Small intestine (tissue), 7 donors: Measurements from ENCODE around the gene WNT3A. TPM values are rescaled to one million over a fixed set of nuclear protein-coding genes. Genes with fewer than 3 reads are reported as not detected.
A peak's percentile ranks its signal among the peaks of the same experiment; 100 is the strongest.

Experiments used
- DNase-seq, 2 donors: peaks; one replicate each; pipeline versions ENCODE4 v3.0.0 to v3.0.0-alpha.2; 2013
- FAIRE-seq: peaks from 2 replicates; lab custom pipeline; 2012; peaks lifted over from hg19 to GRCh38; lab: Jason Lieb, UNC
- H3K27ac ChIP-seq, 3 donors: one replicate each; pipeline ENCODE4 v1.5.1; 2013; ENCODE audit warnings: low read length in 2 of 3, mild to moderate bottlenecking in 2 of 3, control low read depth in 1 of 3, inconsistent platforms in 1 of 3, low read depth in 1 of 3, moderate library complexity in 1 of 3
- H3K27me3 ChIP-seq, 3 donors: one replicate each; pipeline ENCODE4 v1.6.1; 2013; ENCODE audit warnings: low read length in 3 of 3, inconsistent platforms in 1 of 3; ENCODE audit not compliant: control insufficient read depth in 3 of 3, insufficient read depth in 3 of 3
- H3K36me3 ChIP-seq, 3 donors: one replicate each; pipeline ENCODE4 v1.6.1; 2013; ENCODE audit warnings: low read length in 3 of 3, inconsistent platforms in 1 of 3, low read depth in 1 of 3, mild to moderate bottlenecking in 1 of 3, moderate library complexity in 1 of 3; ENCODE audit not compliant: control insufficient read depth in 3 of 3, insufficient read depth in 2 of 3
- H3K4me1 ChIP-seq, 3 donors: one replicate each; pipeline ENCODE4 v1.6.1; 2013; ENCODE audit warnings: low read length in 2 of 3, inconsistent platforms in 1 of 3, low read depth in 1 of 3, mild to moderate bottlenecking in 1 of 3, moderate library complexity in 1 of 3; ENCODE audit not compliant: control insufficient read depth in 3 of 3, insufficient read depth in 2 of 3
- H3K4me3 ChIP-seq, 3 donors: one replicate each; pipeline ENCODE4 v1.5.1; 2013; ENCODE audit warnings: low read length in 3 of 3, control low read depth in 1 of 3, inconsistent platforms in 1 of 3, low read depth in 1 of 3, mild to moderate bottlenecking in 1 of 3, moderate library complexity in 1 of 3
- H3K9me3 ChIP-seq, 2 donors: one replicate each; pipeline ENCODE4 v1.6.1; 2013; ENCODE audit warnings: low read depth in 1 of 2, low read length in 1 of 2; ENCODE audit not compliant: control insufficient read depth in 2 of 2, insufficient read depth in 1 of 2
- WGBS, 3 donors: extraction: QIAGEN DNeasy Blood & Tissue Kit; methylation state at CpG; one replicate each; pipeline ENCODE4 v1.1.7; 2013; 5-methylcytosine and 5-hydroxymethylcytosine counted together
- polyA plus RNA-seq, 4 donors: library from polyadenylated mRNA; stranded (reverse) in 3 of 4; unstranded in 1 of 4; fragments of 200-250 nt in 3 of 4; fragments of 120-200 nt in 1 of 4; gene quantifications; one replicate each; pipeline versions ENCODE4 v1.2.1 to v1.2.3, GENCODE V29; 2013
- donor health status: healthy with polysubstance abuse.
- donor health status: control.
- donor health status: control.
- donor health status: Bipolar disorder and iron deficiency.
- donor health status: healthy.

Gene WNT3A
- polyA plus RNA-seq, 4 donors, result 0.01 TPM; not detected in 3

DNA sequence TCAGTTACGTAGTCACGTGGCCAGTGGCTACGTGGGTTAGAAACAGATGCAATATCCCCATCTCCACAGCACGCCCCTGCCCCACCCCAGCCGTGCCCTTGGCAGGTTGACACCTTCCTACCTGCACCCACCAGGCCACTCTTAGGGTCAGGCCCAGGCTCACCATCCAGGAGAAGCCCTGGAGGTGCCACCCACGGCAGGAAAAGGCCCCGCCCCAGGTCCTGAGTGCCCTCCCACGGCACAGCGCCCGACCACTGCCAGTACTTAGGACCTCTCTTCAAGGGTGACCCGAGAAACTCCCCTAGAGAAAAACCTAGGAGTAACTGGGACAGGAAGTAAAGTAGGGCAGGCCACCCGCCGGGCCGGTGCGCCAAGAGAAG, 94.8 kb downstream of the WNT3A start:
- Histone ChIP-seq H3K4me1 (peaks cover 0 to 13% (median 0%) of the 10 kb centered on the region in 3 donors), H3K9me3 (no peaks in the 10 kb centered on the region), H3K27me3 (no peaks in the 10 kb centered on the region), H3K27ac (peak overlapping the region in 1 of 3 donors; percentile 20), H3K4me3 (peak overlapping the region; percentile 79 to 86 (median 85)), H3K36me3 (peaks cover 0 to 68% (median 11%) of the 10 kb centered on the region in 3 donors)
- 6 to 37% (median 17%) methylated on average over 13 to 15 of the region's 15 CpGs for WGBS, 3 donors
- DNase-seq (no peak), FAIRE-seq (no peak)

DNA sequence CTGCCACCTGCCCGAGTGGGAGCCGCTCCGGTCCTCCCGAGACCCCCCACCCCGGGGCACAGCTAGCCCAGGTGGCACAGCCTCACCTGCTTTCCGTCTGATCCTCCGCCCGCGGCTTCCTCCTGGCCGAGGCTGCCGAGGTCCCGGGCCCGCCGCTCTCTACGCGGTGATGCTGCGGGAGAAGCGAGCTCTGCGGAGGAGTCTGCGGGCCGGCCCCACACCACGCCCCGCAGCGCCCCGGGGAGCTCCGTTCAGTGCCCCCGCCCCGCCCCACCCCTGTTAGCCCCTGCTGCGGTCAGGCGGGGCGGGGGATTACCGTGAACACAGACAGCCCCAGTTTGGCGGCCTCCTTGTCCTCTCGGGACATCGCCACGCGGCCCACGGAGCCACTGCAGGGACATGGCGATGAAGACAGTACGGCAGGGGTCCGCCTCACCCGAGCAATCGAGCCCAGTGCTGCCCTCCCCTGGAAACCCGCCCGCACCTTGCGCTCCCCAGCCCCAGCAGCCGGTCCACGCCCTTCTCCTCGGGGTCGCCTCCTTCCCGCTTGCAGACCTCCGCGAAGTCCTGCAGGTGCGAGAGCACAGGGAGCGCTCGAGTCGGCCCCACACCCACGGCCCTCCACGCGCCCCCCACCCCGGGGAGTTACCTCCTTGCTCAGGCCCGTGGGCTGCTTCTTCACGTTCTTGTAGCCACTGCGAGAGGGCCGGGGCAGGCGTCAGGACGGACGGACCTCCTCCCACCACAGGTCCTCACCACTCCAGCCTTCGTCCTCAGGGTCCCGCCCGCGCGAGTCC, 95.4 kb downstream of the WNT3A start:
- peak; percentile 54 to 75 for DNase-seq
- H3K36me3 ChIP-seq, result peaks cover 0 to 68% (median 11%) of the 10 kb centered on the region in 3 donors

DNA sequence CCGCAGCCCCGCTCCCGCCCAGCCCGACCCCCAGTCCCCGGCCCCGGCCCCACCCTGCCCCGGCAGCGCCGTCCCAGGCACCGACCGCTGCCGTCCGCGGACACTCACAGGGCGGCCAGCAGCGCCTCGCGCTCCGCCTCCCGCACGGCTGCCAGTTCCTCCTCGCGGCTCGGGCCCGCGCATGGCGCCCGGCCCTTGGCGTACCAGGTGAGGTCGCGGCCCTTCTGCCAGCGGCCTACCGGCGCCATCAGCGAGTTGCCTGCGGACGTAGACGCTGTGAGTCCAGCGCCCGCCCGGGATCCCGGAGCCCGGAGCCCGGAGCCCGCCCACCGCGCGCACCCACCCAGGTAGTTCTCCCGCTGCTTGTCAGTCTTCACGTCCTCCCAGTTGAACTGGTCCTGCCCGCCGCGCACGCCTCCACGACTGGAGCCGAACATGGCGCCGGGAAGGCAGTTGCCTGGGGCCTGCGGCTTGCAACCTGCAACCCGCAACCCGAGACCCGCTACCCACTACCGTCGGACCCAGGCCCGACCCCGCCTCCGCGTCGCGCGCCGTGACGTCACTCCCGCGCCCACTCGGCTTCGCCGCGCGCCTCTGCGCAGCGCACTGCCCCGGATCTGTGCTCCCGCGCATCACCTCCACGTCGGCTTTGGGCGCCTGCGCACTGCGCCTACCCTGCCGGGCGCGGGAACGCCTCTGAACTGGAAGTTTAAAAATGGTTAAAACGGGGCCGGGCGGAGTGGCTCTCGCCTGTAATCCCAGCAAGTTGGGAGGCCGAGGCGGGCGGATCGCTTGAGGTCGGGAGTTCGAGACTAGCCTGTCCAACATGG, 96.2 kb downstream of the WNT3A start, which contains the start of gene C1orf35:
Gene C1orf35 (minus strand): TSS at position 535 of the 830 bp plus-strand sequence. CDS start 98 bp downstream, at position 437.
- DNase-seq, result peak; percentile 92 to 96
- no peak for FAIRE-seq
- peaks cover 0 to 16% (median 2%) of the 10 kb centered on the region in 3 donors for H3K4me1 ChIP-seq
- WGBS, 3 donors, result 0 to 1% (median 0%) methylated on average over 60 to 104 of the region's 104 CpGs
- H3K27me3 ChIP-seq, result no peaks in the 10 kb centered on the region
- H3K9me3 ChIP-seq, result no peaks in the 10 kb centered on the region
- peaks cover 0 to 68% (median 10%) of the 10 kb centered on the region in 3 donors for H3K36me3 ChIP-seq
- H3K27ac ChIP-seq, result peak within 1 kb of the TSS; percentile 91 to 97 (median 94)
- H3K4me3 ChIP-seq, result peak within 1 kb of the TSS; percentile 79 to 86 (median 85)

More for the DNA sequence above, 95.4 kb downstream of the WNT3A start:
- H3K27ac ChIP-seq, result peak overlapping the region; percentile 66 to 97 (median 91)
- 1 to 5% (median 2%) methylated on average over 47 to 73 of the region's 73 CpGs for WGBS, 3 donors
- H3K4me1 ChIP-seq, result peaks cover 0 to 13% (median 0%) of the 10 kb centered on the region in 3 donors
- no peaks in the 10 kb centered on the region for H3K27me3 ChIP-seq
- peak overlapping the region; percentile 79 to 86 (median 85) for H3K4me3 ChIP-seq
- H3K9me3 ChIP-seq, result no peaks in the 10 kb centered on the region
- FAIRE-seq, result no peak

DNA sequence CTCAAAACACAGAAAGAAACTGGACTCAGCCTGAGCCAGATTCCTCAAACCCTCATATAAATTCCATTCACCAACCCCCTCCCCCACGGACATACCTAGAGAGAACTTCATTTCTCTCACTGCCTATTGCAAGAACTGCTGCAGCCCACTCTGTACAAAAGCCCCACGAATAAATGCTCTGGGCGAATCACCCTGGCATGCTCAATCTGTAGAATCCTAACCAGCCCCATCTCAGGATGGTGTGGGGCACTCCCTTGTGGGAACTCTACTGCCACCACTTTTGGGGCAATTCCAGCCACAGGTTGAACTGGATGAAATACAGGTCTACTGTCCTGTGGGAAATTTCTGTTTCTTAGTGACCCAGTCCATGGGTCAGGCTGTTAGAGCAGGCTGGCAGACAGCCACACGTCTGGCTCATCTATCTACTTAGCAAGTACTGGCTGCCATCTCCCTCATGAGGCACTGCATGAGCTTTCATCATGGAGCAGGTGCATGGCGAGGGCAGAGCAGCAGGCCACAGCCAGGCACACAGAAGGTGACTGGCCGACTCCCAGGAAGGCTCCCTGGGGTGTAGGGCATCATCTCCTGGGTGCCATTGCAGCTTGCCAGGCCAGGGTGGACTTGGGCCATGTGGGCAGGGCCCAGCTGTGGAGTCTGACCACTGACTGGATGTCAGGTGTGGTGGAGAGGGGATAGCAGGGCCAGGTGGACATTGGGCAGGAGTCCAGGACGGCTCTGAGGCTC, 97.9 kb downstream of the WNT3A start:
- WGBS, 3 donors, result 62 to 68% (median 66%) methylated on average over 7 of the region's 7 CpGs

DNA sequence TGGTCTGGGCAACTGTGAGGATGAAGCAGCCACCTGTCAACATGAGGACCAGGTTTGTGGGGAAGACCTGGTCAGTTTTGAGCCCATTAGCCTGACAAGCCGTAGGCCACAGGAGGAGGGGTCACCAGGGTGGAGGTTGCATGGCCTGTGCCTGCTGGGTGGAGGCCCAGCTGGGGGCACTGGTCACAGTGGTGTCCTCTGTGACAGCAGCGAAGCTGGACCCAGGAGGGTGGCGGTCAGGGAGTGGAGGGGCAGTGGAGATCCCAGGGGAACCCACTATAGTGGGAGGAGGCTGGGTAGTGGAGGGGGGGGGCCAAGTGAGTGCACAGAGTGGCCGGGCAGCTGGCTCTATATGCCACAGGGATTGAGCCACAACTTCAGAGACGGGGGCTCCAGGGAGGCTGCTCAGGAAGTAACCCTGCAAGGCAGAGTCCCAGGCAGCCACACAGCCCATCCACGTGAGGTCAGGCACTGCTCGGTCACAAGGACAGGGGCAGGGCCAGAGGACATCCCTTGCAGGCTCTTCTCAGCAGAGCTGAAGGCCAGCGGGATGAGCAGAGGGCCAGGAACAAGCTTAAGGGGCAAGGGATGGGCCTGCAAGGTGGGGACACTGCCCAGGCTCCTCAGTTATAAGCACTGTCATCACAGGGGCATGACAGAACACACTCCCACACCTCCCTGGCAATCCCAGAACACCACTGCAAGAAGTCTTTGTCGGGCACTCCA, 98.6 kb downstream of the WNT3A start:
- no peaks in the 10 kb centered on the region for H3K9me3 ChIP-seq
- FAIRE-seq, result no peak
- no peak overlapping the region for H3K27ac ChIP-seq
- peaks cover 5 to 29% (median 8%) of the 10 kb centered on the region in 3 donors for H3K4me1 ChIP-seq
- no peaks in the 10 kb centered on the region for H3K27me3 ChIP-seq
- no peak for DNase-seq
- peaks cover 0 to 46% (median 0%) of the 10 kb centered on the region in 3 donors for H3K36me3 ChIP-seq
- H3K4me3 ChIP-seq, result no peak overlapping the region
- 79 to 87% (median 85%) methylated on average over 8 to 9 of the region's 9 CpGs for WGBS, 3 donors

More for the DNA sequence above, 97.9 kb downstream of the WNT3A start:
- peaks cover 0 to 54% (median 0%) of the 10 kb centered on the region in 3 donors for H3K36me3 ChIP-seq
- no peak overlapping the region for H3K27ac ChIP-seq
- no peaks in the 10 kb centered on the region for H3K9me3 ChIP-seq
- peaks cover 4 to 23% (median 5%) of the 10 kb centered on the region in 3 donors for H3K4me1 ChIP-seq
- FAIRE-seq (no peak), DNase-seq (no peak)
- H3K4me3 ChIP-seq, result no peak overlapping the region
- no peaks in the 10 kb centered on the region for H3K27me3 ChIP-seq

DNA sequence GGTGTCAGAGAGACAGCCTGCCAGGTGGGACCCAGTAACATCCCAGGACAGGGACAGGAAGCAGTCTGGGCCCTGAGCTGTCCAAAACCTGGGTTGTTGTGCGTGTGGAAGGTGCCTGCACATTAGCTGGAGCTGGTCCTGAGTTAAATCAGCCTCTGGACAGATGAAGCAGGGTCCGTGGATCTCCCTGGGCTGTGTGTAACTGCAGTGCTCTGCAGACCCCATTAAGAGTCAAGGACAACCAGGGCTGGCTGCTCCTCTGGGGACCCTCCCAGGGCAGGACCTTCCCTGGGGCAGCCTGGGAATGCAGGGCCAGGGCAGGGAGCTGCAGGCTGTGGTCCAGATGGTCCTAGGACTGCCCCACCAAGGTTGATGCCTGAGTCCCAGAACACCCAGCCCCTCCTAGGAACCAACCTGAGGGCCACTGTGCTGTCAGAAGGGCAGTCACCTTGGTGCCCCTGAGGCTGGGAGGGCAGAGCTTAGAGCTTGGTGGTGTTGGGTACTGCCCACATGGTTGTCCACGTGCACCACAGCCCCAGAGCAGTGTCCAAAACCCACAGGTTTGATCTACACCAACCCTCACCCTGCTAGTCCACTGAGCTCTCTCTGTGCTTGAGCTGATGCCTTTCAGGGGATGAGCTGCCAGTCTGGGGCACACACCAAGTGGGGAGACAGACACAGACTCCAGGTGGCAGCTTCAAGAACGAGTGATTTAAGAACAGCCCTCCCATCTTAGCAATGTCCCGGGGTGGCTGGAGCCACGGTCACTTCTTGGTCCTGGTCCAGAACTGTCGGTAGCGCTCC, 99.4 kb downstream of the WNT3A start:
- Histone ChIP-seq H3K4me1 (peaks cover 5 to 36% (median 8%) of the 10 kb centered on the region in 3 donors), H3K9me3 (no peaks in the 10 kb centered on the region), H3K27ac (no peak overlapping the region), H3K36me3 (peaks cover 0 to 39% (median 0%) of the 10 kb centered on the region in 3 donors), H3K4me3 (no peak overlapping the region), H3K27me3 (no peaks in the 10 kb centered on the region)
- 86 to 90% (median 89%) methylated on average over 8 of the region's 8 CpGs for WGBS, 3 donors
- DNase-seq (no peak), FAIRE-seq (no peak)

DNA sequence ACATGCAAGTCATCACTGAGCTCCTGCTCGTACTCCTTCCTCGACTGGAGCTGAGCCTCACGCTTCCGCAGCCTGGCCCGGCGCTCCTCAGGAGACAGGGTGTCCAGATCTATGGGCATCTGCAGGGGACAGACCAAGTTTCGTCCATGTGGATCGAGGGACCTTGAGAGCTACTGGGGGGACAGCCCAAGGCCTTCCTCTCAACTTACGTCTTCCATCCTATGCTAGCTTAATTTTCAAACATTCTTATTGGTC, 99.9 kb downstream of the WNT3A start:
- H3K9me3 ChIP-seq, result no peaks in the 10 kb centered on the region
- no peaks in the 10 kb centered on the region for H3K27me3 ChIP-seq
- no peak for FAIRE-seq
- DNase-seq, result no peak
- H3K4me3 ChIP-seq, result no peak overlapping the region
- 91 to 94% (median 93%) methylated on average over 9 of the region's 9 CpGs for WGBS, 3 donors
- peaks cover 5 to 34% (median 8%) of the 10 kb centered on the region in 3 donors for H3K4me1 ChIP-seq
- H3K27ac ChIP-seq, result no peak overlapping the region
- H3K36me3 ChIP-seq, result peaks cover 0 to 33% (median 0%) of the 10 kb centered on the region in 3 donors
